T-helper 22 cell (primary cell): ENCODE results near the gene FMNL3.
A peak's percentile ranks its signal among the peaks of the same experiment; 100 is the strongest.
"Not testable (repeated sequence)": the region's sequence is repeated elsewhere in the genome, so short reads cannot be mapped to it uniquely, and the experiment has no call there.

Source experiments
- DNase-seq: peaks from one replicate; pipeline ENCODE4 v3.0.0-alpha.2; 2020; ENCODE audit warnings: low read depth

FMNL3 gene

GRCh38 chr12:49707128-49707811, at the start of gene FMNL3:
TSS of gene FMNL3 (minus strand) at chr12:49707405. CDS start at chr12:49707180, 225 bp downstream.
- peak; percentile 96 for DNase-seq

DNA sequence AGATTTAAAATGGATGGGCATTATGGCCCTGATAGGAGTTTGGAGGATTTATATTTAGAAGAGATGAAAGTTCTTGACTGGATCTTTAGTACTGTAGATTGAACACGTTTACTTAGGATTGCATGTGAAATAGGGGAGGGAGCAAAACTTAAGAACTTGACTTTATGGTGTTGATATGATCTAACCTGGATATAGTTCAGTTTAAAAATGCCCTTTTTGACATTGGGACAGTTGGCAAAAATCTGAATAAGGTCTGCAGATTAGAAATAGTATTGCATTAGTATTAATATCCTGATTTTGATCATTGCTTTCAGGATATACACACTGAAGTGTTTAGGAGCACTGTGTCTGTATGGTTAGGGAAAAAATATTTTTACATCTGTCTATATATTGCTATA, 43.8 kb upstream of the FMNL3 start:
- no peak for DNase-seq

DNA sequence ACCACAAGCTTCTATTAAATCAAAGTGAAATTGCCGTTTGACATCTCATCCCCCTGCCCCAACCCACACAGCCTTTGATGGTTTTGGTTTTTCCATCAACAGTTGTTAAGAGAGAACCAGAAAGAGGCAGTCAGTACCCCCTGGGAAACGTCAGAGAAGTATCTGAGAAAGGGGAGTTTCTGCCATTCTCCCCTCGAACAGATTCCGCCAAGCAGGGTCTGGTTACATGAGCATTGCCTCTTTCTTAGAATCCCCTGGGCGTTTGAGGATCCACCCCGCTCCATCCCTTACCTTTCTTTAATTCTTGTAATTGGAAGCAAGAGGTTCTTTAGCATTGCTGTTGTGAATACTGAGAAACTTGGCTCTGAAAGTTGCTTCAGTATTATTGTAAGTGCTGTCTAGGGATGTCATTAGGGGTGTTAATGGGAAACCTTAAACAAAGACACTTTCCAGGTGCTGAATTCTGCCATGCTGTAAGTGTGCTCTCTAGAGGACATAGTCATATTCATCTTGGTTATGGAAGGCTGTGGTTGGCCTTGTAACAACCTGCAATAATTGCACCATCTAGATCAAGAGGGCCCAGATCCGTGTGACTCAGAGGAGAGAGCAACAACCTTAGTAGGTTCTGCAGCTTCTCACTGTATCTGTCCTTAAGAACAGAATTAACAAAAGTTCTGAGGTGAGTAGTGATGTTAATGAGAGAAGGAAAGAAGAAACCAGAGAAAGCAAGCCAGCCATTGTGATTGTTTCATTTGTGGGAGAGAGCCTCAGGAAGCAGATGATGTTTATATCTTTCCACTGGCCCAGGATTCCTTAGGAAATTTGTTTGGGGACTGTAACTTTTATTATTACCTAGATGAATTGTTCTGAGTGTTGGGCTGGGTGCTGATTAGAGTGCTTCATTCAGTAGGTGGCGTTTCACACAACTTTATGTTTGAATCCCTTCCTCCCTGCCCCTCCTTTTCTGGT, 43.1 kb upstream of the FMNL3 start:
- DNase-seq, result peak; percentile 5

GRCh38 chr12:49748800-49749199, 41.6 kb upstream of the FMNL3 start:
- no peak for DNase-seq

DNA sequence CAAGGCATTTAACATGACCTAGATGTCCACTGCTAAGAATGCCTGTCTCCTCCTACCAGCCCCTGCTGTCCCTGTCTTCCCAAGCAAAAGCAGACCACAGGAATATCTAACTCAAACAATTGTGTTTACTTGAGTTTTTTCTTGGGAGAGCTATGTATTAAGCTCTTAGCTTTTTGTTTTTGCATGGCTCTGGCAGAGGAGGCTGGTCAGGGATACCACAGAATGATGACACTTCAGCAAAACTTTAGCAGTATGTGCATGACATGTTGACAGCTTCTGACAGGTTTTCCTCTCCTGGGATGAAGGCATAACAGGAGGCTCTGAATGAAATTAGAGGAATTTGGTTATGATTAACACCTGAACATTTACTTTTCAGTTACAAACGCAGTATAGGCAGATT, 41.1 kb upstream of the FMNL3 start:
- no peak for DNase-seq

DNA sequence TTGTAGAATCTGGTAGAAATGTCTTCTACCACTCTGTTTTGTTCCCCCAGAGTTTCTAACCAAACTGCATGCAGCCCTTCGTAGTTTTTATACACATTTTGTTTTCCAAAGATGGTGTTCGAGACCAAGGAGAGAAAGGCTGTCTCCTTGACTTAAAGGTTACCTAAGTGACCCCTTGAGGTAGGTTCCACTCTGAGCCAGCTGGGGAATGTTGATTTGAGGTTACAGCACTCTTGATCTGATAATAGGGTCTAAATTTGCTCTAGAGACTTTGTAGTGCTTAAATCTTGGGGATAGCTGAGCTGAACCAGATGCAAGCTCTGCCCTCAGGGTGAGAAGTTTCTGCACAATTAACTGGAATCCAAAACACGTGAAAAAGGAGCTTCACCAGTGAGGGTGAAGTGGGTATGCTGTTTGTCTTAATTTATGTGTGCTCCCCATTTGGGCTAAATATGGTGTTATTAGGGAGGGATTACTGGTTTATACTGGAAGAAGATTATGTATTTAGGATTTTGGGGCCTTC, 37.2 kb upstream of the FMNL3 start:
- DNase-seq, result no peak

- peak; percentile 90 for DNase-seq
These were observed 34.8 kb upstream of the FMNL3 start for GRCh38 chr12:49741882-49742620.

DNA sequence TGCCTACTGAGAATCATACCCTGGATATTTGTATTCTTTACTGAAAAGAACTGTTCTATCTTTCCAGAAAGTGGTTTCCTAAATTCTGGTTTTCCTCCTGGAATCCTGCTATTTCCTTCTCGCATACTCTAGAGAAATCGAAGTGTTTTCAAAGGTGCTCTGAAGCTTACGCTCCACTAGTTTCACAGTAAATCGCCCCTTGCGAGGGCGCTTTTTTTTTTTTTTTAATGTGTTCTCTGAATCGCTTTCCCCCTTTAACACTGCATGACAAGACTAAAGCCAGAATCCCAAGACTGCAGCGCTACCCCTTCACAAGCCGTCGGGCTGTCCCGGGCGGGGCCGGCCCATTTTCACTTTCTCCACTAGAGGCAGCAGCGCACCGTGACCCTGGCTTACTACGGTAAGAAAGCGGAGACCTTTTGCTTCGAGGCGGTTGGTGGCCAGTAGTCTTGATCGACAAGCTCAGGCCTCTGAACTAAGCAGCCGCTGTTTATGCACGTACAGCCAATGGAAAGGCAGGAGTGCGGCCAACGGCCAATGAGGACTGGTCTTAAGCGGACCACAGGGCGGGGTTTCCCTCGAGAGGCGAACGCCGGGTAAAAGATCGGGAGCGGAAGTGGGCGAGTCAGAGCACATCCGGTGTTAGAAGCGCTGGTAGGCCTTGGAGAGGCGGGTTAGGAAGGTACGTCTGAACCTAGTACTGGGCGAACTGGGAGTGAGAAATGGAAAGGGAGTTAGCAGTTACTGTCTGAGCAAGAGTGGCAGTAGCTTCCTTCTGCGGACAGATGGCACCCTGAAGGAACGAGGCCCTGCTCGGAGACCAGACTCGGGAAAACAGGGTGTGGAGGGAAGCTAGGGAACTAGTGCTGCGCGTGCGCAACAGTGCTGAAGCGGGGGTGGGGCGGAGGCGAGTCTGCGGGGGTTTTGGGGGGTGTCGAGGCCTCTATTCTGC, 34.0 kb upstream of the FMNL3 start, which contains the start of gene TMBIM6:
TMBIM6 (plus strand) TSS at position 628 of the 952 bp plus-strand sequence. CDS start 10,937 bp downstream, outside the sequence.
- peak; percentile 99 for DNase-seq

- not testable (repeated sequence) for DNase-seq
These were observed 33.1 kb upstream of the FMNL3 start for GRCh38 chr12:49740277-49740676.

DNA sequence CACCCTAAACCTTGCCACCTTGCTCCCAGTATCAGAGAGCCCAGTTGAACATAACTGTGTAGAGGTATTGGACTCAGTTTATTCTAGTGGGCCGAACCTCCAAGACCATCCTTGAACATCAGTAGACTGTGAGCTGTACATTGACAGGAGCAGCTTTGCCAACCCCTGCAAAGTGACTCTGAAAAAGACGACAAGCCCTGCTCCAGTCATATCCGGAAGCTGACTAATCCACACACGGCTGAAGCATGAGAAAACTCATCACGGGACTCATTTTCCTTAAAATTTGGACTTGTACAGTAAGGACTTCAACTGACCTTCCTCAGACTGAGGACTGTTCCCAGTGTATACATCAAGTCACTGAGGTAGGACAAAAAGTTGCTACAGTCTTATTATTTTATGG, 31.5 kb upstream of the FMNL3 start:
- not testable (repeated sequence) for DNase-seq

GRCh38 chr12:49734900-49735299, 27.7 kb upstream of the FMNL3 start:
- not testable (repeated sequence) for DNase-seq

GRCh38 chr12:49733219-49734017, 26.2 kb upstream of the FMNL3 start:
- DNase-seq, result no peak

GRCh38 chr12:49730568-49731101, 23.4 kb upstream of the FMNL3 start:
- DNase-seq, result no peak

GRCh38 chr12:49730050-49730449, 22.8 kb upstream of the FMNL3 start:
- no peak for DNase-seq

DNA sequence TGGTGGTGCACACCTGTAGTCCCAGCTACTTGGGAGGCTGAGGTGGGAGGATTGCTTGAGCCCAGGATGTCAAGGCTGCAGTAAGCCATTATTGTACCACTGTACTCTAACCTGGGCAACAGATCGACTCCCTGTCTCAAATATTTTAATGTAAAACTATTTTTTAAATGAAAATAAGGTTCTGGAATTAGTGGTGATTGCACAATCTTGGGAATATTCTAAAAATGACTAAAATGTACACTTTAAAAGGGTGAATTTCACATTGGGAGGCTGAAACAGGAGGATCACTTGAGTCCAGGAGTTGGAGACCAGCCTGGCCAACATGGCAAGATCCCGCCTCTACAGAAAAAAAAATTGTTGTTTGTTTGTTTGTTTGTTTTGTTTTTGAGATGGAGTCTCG, 21.2 kb upstream of the FMNL3 start:
- DNase-seq, result no peak

DNA sequence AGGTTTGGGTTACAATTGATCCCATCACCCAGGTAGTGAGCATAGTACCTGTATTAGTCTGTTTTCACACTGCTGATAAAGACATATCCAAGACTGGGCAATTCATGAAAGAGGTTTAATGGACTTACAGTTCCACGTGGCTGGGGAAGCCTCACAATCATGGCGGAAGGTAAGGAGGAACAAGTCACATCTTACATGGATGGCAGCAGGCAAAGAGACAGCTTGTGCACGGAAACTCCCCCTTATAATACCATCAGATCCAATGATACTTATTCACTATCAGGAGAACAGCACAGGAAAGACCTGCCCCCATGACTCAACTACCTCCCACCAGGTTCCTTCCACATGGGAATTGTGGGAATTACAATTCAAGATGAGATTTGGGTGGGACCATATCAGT, 14.2 kb upstream of the FMNL3 start:
- not testable (repeated sequence) for DNase-seq

- no peak for DNase-seq
These were observed 13.0 kb upstream of the FMNL3 start for GRCh38 chr12:49720214-49720613.

DNA sequence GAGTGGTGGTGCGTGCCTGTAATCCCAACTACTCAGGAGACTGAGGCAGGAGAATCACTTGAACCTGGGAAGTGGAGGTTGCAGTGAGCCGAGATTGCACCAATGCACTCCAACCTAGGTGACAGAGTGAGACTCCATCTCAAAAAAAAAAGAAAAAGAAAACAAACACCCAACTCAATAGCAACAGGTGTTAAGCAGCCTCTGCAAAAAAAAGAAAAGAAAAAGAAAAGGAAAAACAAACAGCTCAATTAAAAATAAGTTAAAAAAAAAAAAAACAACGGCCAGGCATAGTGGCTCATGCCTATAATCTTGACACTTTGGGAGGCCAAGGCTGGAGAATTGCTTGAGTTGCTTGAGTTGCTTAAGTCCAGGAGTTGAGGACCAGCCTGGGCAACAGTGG, 10.6 kb upstream of the FMNL3 start:
- not testable (repeated sequence) for DNase-seq

GRCh38 chr12:49716553-49716952, 9.3 kb upstream of the FMNL3 start:
- DNase-seq, result no peak

- DNase-seq, result not testable (repeated sequence)
These were observed 6.7 kb upstream of the FMNL3 start for GRCh38 chr12:49713952-49714351.
